ENCODE measurements around the gene NDEL1. TPM values are rescaled to one million over a fixed set of nuclear protein-coding genes. Genes with fewer than 3 reads are reported as not detected.

Gene NDEL1, protein sequence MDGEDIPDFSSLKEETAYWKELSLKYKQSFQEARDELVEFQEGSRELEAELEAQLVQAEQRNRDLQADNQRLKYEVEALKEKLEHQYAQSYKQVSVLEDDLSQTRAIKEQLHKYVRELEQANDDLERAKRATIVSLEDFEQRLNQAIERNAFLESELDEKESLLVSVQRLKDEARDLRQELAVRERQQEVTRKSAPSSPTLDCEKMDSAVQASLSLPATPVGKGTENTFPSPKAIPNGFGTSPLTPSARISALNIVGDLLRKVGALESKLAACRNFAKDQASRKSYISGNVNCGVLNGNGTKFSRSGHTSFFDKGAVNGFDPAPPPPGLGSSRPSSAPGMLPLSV
- 10 to 100 TPM; 73.1 to 85.4 TPM for total RNA-seq
- polyA plus RNA-seq (ENCODE audit: insufficient read depth, low read depth, low replicate concordance), result 51.2 TPM
- long read RNA-seq, donor 1, transcript NDEL1-204 (1 exons, 3,927 nt), result major isoform, 11 of 26 reads
- long read RNA-seq, donor 1, transcript NDEL1-201 (9 exons, 2,372 nt), result minor isoform, 8 of 26 reads
- long read RNA-seq, donor 1, partial matches to known transcripts, result 5 of 26 reads
- long read RNA-seq, donor 1, other reads (novel, unspliced or antisense), result 0 of 26 reads
- long read RNA-seq, donor 2, transcript NDEL1-209 (3 exons, 552 nt), result minor isoform, 6 of 37 reads
- long read RNA-seq, donor 2, transcript NDEL1-204 (1 exons, 3,927 nt), result major isoform, 24 of 37 reads
- long read RNA-seq, donor 2, partial matches to known transcripts, result 0 of 37 reads
- long read RNA-seq, donor 2, other reads (novel, unspliced or antisense), result 0 of 37 reads

DNA sequence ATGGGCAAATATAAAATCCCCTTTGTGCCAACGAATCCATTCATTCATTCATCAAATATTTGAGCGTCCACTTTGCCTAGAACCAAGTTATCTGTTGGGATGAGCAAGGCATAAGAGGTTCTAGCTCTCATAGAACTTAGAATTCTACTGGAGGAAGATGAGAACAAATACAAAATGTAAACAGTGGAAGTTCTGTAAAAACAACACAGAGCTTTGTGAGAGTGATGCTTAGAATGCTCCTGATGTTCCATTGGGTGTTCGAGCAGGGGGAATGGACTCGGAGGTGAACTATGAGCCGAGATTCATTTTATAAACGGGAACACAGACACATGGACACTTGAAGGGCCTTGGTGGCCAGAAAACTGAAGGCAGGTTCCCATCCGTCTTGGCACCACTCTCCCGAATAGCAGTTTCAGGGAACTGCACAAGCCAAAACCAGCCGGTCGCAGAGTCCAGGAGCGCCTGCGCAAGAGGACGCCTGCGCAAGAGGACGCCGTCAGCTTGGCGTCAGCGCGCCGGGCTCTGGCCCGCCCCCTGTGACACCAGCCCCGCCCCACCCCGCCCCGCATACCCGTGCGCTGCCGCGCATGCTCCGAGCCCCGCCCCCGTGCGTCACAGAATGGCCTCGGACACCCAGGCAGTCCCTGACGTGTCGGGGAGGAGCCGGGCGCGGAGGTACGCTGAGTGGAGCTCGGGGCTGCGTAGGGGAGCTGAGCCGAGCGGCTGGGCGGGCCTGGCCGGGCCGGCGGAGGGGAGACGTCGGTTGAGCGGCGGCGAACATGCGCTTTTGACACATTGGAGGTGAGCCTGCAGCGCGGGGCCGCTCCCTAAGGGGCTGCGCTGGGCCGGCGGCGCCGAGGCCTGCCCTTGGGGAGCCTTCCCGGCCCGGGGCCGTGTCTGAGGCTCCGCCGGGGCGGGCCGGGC, at the start of gene NDEL1:
NDEL1 (plus strand) TSS at position 640 of the 924 bp plus-strand sequence. CDS start 8,388 bp downstream, outside the sequence.
- intact Hi-C loops (cut with DNase I; ENCODE audit: low total_unique reads), result no loop called here
- Histone ChIP-seq H3K9me3 (no peaks in the 10 kb centered on the region), H3K36me3 (ENCODE audit: low read depth, missing control alignments) (no peaks in the 10 kb centered on the region), H3K4me1 (no peaks in the 10 kb centered on the region), H3K4me3 (peak within 1 kb of the TSS; percentile 97 to 100), H3K27ac (peak within 1 kb of the TSS; percentile 98 to 99), H3K27me3 (no peaks in the 10 kb centered on the region)
- 4 to 8% methylated on average over 14 to 56 of the region's 68 CpGs for WGBS, 2 donors
- DNase-seq, result peak; percentile 98
- TF ChIP-seq POLR2A (IDR thresholded peaks at IDR 0.05), result peak; percentile 99
- TF ChIP-seq, protein P1, sequence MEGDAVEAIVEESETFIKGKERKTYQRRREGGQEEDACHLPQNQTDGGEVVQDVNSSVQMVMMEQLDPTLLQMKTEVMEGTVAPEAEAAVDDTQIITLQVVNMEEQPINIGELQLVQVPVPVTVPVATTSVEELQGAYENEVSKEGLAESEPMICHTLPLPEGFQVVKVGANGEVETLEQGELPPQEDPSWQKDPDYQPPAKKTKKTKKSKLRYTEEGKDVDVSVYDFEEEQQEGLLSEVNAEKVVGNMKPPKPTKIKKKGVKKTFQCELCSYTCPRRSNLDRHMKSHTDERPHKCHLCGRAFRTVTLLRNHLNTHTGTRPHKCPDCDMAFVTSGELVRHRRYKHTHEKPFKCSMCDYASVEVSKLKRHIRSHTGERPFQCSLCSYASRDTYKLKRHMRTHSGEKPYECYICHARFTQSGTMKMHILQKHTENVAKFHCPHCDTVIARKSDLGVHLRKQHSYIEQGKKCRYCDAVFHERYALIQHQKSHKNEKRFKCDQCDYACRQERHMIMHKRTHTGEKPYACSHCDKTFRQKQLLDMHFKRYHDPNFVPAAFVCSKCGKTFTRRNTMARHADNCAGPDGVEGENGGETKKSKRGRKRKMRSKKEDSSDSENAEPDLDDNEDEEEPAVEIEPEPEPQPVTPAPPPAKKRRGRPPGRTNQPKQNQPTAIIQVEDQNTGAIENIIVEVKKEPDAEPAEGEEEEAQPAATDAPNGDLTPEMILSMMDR (IDR thresholded peaks at IDR 0.05), result no peak

DNA sequence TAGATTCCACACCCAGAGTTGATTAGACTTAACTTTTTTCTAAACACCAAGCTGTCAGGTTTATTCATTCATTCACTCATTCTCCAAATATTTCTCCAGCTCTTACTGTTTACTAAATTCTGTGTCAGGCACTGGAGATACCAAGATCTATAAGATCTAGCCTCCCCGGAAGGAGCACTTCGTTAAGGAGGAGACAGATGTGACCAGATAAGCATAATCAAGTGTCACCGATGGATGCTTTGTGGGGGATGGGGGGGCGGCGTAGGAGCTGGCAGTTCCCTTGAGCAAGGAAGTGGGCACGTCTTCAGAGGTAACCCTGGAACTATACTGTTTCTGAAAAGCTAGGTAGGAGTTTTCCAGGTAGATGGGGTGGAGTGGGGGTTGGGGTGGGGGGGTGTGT, 48.8 kb upstream of the NDEL1 start:
- Histone ChIP-seq H3K27ac (no peak overlapping the region), H3K4me3 (no peak overlapping the region), H3K4me1 (peaks cover 4% of the 10 kb centered on the region), H3K36me3 (ENCODE audit: low read depth, missing control alignments) (no peaks in the 10 kb centered on the region), H3K9me3 (no peaks in the 10 kb centered on the region), H3K27me3 (no peaks in the 10 kb centered on the region)
- 55 to 59% methylated on average over 6 of the region's 6 CpGs for WGBS, 2 donors
- TF ChIP-seq, protein P1 (IDR thresholded peaks at IDR 0.05), result no peak
- no peak for TF ChIP-seq POLR2A (IDR thresholded peaks at IDR 0.05)
- intact Hi-C loops (cut with DNase I; ENCODE audit: low total_unique reads), result no loop called here
- DNase-seq, result no peak

DNA sequence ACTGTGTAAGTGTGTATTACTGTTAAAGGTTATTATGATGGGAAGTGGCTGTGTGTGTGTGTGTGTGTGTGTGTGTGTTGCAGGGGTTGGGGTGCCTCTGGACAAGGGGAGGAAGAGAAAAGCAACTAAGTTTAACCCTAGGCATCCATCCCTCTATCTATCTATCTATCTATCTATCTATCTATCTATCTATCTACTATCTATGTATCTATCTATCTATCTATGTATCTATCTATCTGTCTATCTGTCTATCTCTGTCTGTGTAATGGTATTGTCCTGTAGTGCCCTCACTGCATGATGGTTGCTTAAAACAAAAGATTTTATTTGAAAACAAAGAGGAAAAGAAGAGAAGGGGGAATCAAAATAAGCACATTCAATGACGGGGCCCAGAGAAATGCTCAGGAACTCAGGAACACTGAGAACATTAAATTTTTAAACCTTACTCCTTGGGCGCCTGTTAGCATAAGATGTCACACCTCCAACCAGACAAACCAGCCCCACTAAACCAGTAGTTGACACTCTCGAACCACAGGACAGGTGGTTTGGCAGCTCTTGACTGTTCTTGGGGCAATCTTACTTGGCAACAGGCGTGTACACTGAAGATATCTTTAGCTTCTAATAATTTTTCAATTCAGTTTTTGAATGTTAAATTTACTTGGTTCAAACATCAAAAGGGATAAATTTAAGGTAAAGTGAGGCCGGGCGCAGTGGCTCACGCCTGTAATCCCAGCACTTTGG, 47.6 kb upstream of the NDEL1 start:
- no peaks in the 10 kb centered on the region for H3K9me3 ChIP-seq
- H3K27ac ChIP-seq, result no peak overlapping the region
- DNase-seq, result no peak
- no peaks in the 10 kb centered on the region for H3K36me3 ChIP-seq (ENCODE audit: low read depth, missing control alignments)
- TF ChIP-seq, protein P1 (IDR thresholded peaks at IDR 0.05), result no peak
- H3K4me1 ChIP-seq, result no peaks in the 10 kb centered on the region
- WGBS, 2 donors, result 92 to 93% methylated on average over 7 of the region's 7 CpGs
- intact Hi-C loops (cut with DNase I; ENCODE audit: low total_unique reads), result no loop called here
- H3K4me3 ChIP-seq, result no peak overlapping the region
- H3K27me3 ChIP-seq, result no peaks in the 10 kb centered on the region

DNA sequence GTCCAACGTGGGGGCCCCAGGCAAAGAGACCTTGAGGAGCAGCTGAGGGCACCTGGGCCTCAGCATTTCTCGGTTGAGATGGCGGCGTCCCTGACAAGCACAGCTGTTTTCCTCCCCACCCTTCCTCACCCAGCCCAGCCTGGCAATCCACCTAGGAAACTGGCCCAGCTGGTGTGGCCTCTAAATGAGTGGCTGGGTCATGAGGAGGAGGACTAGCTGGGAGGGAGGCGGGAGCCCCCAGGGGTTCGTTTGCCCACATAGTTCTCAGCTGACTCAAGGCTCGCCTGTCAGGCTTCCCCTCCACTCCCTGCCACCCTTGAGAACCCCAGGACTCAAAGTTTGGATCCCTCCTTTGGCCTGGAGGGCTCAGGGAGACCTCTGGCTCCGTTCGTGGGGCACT, 44.0 kb upstream of the NDEL1 start:
- TF ChIP-seq POLR2A (IDR thresholded peaks at IDR 0.05), result no peak
- TF ChIP-seq, protein P1 (IDR thresholded peaks at IDR 0.05), result no peak
- H3K36me3 ChIP-seq (ENCODE audit: low read depth, missing control alignments), result no peaks in the 10 kb centered on the region
- H3K27ac ChIP-seq, result no peak overlapping the region
- DNase-seq, result no peak
- no peak overlapping the region for H3K4me3 ChIP-seq
- no peaks in the 10 kb centered on the region for H3K27me3 ChIP-seq
- no peaks in the 10 kb centered on the region for H3K9me3 ChIP-seq
- no peaks in the 10 kb centered on the region for H3K4me1 ChIP-seq
- WGBS, 2 donors, result 27 to 41% methylated on average over 8 to 9 of the region's 9 CpGs
- intact Hi-C loops (cut with DNase I; ENCODE audit: low total_unique reads), result no loop called here
